GM11168 (cell line): Measurements from ENCODE around the gene RNF8.
"Not testable (repeated sequence)": the region's sequence is repeated elsewhere in the genome, so short reads cannot be mapped to it uniquely, and the experiment has no call there.

ENCODE experiments used
- in situ Hi-C: fragments of 300-500 bp; cut with MboI; formaldehyde crosslinking; loops from one replicate; pipeline ENCODE4 v1.12.0; 2022; ENCODE audit warnings: low sequenced_read_pairs; ENCODE audit not compliant: unreplicated experiment

RNF8 gene

GRCh38 chr6:37353761-37354525 lies at the start of gene RNF8:
RNF8 (plus strand) TSS chr6:37353983; CDS start chr6:37354165, 182 bp downstream.
- in situ Hi-C loops = no loop called here

GRCh38 chr6:37304766-37305165 lies 49.0 kb upstream of the RNF8 start:
- in situ Hi-C loops = no loop called here

- in situ Hi-C loops = no loop called here
These were observed 47.9 kb upstream of the RNF8 start for GRCh38 chr6:37305841-37306425.

- in situ Hi-C loops = no loop called here
These were observed 47.1 kb upstream of the RNF8 start for GRCh38 chr6:37306624-37307222.

- in situ Hi-C loops = not testable (repeated sequence)
These were observed 46.3 kb upstream of the RNF8 start for GRCh38 chr6:37307484-37307883.

GRCh38 chr6:37308069-37308815 lies 45.5 kb upstream of the RNF8 start:
- in situ Hi-C loops = no loop called here

GRCh38 chr6:37309046-37309445 lies 44.7 kb upstream of the RNF8 start:
- in situ Hi-C loops = no loop called here

- in situ Hi-C loops = no loop called here
These were observed 44.1 kb upstream of the RNF8 start for GRCh38 chr6:37309692-37310091.

- in situ Hi-C loops = no loop called here
These were observed 42.8 kb upstream of the RNF8 start for GRCh38 chr6:37310966-37311365.

GRCh38 chr6:37311741-37312473 lies 41.9 kb upstream of the RNF8 start:
- in situ Hi-C loops = no loop called here

- in situ Hi-C loops = no loop called here
These were observed 39.9 kb upstream of the RNF8 start for GRCh38 chr6:37313723-37314486.

- in situ Hi-C loops = no loop called here
These were observed 39.2 kb upstream of the RNF8 start for GRCh38 chr6:37314487-37315156.

- in situ Hi-C loops = no loop called here
These were observed 38.6 kb upstream of the RNF8 start for GRCh38 chr6:37315157-37315515.

GRCh38 chr6:37316071-37316470 lies 37.7 kb upstream of the RNF8 start:
- in situ Hi-C loops = no loop called here

- in situ Hi-C loops = no loop called here
These were observed 36.3 kb upstream of the RNF8 start for GRCh38 chr6:37317312-37318038.

- in situ Hi-C loops = no loop called here
These were observed 34.6 kb upstream of the RNF8 start for GRCh38 chr6:37319156-37319555.

GRCh38 chr6:37319856-37320480 lies 33.8 kb upstream of the RNF8 start:
- in situ Hi-C loops = no loop called here

- in situ Hi-C loops = no loop called here
These were observed 33.1 kb upstream of the RNF8 start for GRCh38 chr6:37320646-37321045.
